HG03571 (cell line): ENCODE measurements around the gene TMEM234.
"Not testable (repeated sequence)": the region's sequence is repeated elsewhere in the genome, so short reads cannot be mapped to it uniquely, and the experiment has no call there.

Source experiments
- ATAC-seq: cut with Tn5 transposase; IDR thresholded peaks from one replicate; pipeline ENCODE4 v1.9.1; 2021; ENCODE audit not compliant: unreplicated experiment

Gene TMEM234

DNA sequence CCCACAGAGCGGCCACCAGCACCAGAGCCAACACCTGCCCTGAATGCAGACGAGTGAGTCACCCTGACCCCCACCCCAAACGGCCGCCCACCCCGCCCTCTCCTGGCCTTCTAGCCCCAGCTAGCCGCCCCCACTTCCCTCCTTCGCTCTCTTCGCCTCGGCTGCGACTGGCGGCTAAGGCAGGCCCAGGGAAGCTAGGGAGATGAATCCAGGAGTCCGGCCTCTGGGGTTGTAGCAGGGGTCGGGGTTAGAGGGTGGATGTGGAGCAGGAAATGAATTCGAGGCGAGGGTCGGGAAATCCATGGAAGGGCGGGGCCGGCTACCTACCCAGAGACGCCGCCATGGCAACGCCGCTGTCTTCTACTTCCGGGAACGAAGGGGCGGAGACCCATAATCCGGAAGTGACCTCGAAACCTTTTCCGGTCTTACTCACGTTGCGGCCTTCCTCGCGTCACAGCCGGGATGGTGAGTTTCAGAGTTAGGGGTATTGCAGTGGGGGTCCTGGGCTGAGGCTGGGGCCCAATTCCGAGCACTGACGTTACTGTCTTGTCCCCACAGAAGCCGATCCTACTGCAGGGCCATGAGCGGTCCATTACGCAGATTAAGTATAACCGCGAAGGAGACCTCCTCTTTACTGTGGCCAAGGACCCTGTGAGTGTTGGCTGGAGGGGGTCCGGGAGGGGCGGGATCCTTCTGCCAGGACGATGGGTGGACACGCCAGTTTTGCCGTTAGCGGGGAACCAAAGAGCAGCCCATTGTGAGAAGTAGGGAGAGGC lies at the start of gene TMEM234, which contains the start of gene EIF3I:
TMEM234 (minus strand) TSS at position 374 of the 776 bp plus-strand sequence; CDS start at position 343, 31 bp downstream.
EIF3I (plus strand) TSS at position 428 of the 776 bp plus-strand sequence; CDS start at position 463, 35 bp downstream.
- ATAC-seq, result peak; percentile 88

GRCh38 chr1:32269744-32270143 lies 47.6 kb upstream of the TMEM234 start:
- ATAC-seq, result no peak

DNA sequence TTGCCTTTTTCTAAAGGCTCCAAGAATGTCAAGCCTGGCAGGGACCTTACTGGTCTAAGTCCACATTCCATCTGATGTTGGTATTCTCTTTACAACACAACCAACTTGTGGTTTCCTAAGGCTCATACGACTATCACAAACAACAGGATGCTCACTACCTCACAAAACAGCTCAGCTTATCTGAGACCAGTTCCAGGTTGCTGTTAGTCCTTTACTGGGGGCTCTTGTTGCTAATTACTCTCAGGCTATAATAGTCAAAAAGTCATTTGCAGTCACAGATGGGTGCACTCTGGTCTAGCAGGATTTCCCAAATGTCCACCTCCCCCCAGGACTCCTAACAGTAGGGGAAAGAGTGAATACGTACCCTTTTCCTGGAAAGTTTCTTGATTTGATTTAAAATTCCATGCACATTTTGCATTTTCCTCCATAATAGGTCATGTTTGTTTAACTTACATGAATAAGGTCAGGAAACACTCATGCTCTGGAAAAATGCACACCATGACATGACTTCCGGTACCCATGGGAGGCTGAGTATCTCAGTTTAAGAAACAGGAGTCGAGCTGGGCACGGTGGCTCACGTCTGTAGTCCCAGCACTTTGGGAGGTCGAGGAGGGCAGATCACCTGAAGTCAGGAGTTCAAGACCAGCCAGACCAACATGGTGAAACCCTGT lies 44.9 kb upstream of the TMEM234 start:
- ATAC-seq, result no peak

GRCh38 chr1:32265846-32266245 lies 43.7 kb upstream of the TMEM234 start:
- no peak for ATAC-seq

GRCh38 chr1:32263744-32264143 lies 41.6 kb upstream of the TMEM234 start:
- peak; percentile 44 for ATAC-seq

- ATAC-seq, result not testable (repeated sequence)
These were observed 41.1 kb upstream of the TMEM234 start for GRCh38 chr1:32263236-32263593.

- ATAC-seq, result no peak
These were observed 35.0 kb upstream of the TMEM234 start for GRCh38 chr1:32257227-32257508.

GRCh38 chr1:32256473-32257226 lies 34.5 kb upstream of the TMEM234 start:
- ATAC-seq, result no peak

DNA sequence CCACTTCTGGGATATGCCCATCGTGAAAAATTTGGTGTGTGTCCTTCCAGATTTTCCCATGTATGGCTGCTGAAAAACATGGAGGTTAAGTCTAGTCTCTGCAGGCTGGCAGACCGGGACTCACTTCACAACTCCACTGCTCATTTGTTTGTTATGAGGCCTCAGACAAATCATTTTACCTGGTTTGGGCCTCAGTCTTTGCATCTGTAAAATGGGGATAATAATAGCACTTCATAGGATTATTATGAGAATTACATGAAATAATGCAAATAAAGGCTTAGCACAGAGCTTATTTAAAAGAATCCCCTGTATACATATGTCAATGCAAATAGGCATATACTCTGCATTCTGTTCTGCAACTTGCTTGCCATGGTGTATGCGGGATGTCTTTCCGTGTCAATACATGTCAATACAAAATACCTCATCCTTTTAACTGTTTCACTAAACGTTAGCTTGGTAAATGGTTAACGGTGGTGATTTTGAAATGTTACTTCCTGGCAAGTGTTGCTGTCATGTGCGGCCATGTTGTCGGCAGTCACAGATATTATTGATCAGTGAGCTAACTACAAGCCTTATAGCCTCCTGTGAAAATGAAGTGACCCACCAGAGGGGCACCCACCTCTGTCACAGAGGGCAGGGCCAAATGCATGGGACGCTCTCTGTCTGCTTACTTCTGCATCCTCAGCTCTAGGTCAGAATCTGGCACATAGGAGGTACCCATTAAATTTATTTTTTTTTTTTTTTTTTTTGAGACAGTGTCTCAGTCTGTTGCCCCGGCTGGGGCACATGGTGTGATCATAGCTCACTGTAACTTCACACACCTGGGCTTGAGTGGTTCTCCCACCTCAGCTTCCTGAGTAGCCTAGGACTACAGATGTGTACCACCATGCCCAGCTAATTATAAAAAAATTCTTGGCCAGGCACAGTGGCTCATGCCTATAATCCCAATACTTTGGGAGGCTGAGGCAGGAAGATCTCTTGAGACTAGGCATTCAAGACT lies 33.2 kb upstream of the TMEM234 start:
- no peak for ATAC-seq

- ATAC-seq, result no peak
These were observed 29.0 kb upstream of the TMEM234 start, which contains the start of gene LCK for GRCh38 chr1:32250893-32251716. TSS of gene LCK (plus strand) at chr1:32251265. CDS start at chr1:32274330, 23,065 bp downstream.

- ATAC-seq, result peak; percentile 40
These were observed 27.8 kb upstream of the TMEM234 start for GRCh38 chr1:32249831-32250525.

DNA sequence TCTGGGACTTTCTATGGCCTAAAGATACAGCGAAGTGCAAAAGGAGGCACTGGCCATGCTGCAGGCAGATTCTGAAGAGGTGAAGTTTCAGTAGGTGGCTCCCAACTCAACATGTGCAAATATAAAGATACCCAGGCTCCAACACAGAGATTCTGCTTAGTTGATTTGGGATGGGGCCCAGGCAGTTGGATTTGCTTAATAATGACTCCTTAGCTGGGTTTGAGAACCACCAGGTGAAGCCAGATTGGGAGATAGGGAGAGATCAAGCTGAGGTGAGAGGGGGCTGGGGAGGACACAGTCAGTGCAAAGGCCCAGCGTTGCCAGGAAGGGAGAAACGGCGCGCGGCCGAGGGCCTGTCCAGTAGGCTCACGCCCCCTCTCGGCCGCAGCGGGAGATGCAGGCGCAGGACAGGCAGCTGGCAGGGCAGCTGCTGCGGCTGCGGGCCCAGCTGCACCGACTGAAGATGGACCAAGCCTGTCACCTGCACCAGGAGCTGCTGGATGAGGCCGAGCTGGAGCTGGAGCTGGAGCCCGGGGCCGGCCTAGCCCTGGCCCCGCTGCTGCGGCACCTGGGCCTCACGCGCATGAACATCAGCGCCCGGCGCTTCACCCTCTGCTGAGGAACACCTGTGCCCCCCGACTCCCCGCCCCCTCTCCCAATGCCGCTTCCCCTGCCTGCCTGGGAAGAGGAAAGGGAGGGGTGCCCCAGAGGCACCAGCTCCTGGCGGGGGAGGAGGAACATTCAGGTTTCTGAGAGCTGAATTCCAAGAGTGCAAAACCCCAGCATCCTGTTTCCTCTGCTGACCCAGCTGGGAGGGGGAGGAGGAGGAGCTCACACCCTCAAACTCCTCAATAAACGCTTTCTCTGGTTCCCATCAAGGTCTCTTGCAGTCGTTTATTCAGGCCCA lies 26.1 kb upstream of the TMEM234 start:
- ATAC-seq, result no peak

DNA sequence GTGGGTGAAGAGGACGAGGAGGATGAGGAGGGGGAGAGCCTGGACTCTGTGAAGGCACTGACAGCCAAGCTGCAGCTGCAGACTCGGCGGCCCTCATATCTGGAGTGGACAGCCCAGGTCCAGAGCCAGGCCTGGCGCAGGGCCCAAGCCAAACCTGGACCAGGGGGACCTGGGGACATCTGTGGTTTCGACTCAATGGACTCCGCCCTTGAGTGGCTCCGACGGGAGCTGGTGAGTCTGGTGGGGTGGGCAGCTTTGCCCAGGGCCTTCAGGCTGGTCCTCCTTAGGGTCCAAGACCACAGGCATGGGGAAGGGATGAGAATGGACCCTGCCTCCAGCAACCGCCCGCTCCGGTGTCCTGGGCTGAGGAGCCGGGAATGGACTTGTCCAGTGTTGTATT lies 25.3 kb upstream of the TMEM234 start:
- ATAC-seq, result no peak

DNA sequence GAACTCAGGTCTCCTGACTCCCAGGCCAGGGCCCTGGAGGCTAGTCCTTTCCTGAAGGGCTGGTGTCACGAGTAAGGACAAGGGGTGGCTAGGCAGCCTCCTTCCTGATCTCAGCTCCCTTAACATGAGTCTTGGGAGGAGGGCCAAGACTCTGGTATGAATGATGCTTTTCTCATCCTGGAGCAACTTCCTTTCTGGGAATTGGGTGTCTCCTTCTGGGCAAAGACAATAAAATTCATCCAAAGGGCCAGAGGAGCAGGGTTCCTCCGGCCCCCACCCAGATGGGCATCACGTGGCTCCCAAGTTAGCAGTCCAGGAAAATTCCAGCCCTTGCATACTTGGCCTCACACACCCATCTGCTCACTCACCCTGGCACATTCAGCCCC lies 24.7 kb upstream of the TMEM234 start, which contains the start of gene FAM167B:
FAM167B (plus strand) TSS at position 335 of the 386 bp plus-strand sequence. CDS start 200 bp downstream, outside the sequence.
- no peak for ATAC-seq

DNA sequence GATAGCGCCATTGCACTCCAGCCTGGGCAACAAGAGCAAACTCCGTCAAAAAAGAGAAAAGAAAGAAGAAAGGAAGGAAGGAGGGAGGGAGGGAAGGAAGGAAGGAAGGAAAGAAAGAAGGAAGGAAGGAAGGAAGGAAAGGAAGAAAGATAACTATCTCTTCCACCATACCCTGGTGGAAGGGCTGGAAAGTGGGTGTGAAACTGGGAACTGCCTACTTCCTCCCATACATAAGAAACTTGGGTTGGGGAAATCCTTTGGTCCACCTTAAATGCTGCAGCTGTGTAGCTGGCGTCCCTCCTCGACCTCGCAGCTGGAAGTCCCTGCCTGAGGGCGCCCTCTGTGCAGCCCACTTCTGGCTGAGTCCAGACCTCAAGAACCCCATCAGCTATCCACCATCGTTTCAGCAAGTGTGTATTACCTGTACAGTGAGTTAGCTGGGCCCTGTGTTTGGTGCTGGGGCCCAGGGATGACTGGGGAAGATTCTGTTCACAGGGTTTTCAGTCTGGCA lies 20.2 kb upstream of the TMEM234 start:
- ATAC-seq, result no peak

- ATAC-seq, result no peak
These were observed 19.0 kb upstream of the TMEM234 start for GRCh38 chr1:32241001-32241763.
